Activated CD8-positive, alpha-beta memory T cell treated with anti-CD3 and anti-CD28 coated beads for 4 hours (primary cell): ENCODE data around the gene LYRM9.
"Not testable (repeated sequence)": the region's sequence is repeated elsewhere in the genome, so short reads cannot be mapped to it uniquely, and the experiment has no call there.

Experiments
- DNase-seq, 2 donors: peaks; one replicate each; pipeline ENCODE4 v3.0.0-alpha.2; 2020; ENCODE audit warnings: low read depth in 2 of 2

Gene LYRM9

GRCh38 chr17:27839571-27840405 is 53.4 kb downstream of the LYRM9 start:
- not testable (repeated sequence) for DNase-seq

- not testable (repeated sequence) for DNase-seq
These were observed 54.6 kb downstream of the LYRM9 start for GRCh38 chr17:27838607-27839006.

- DNase-seq: not testable (repeated sequence)
These were observed 55.4 kb downstream of the LYRM9 start for GRCh38 chr17:27837769-27838168.

- no peak for DNase-seq
These were observed 56.5 kb downstream of the LYRM9 start for GRCh38 chr17:27836651-27837050.

GRCh38 chr17:27834571-27834970 is 58.6 kb downstream of the LYRM9 start:
- DNase-seq: no peak

GRCh38 chr17:27832831-27833230 is 60.3 kb downstream of the LYRM9 start:
- DNase-seq: no peak

GRCh38 chr17:27829888-27830287 is 63.3 kb downstream of the LYRM9 start:
- DNase-seq: not testable (repeated sequence)

GRCh38 chr17:27829143-27829711 is 63.9 kb downstream of the LYRM9 start:
- not testable (repeated sequence) for DNase-seq
